GM18861 (cell line): ENCODE results near the gene JARID2.

ENCODE experiments used
- ATAC-seq: cut with Tn5 transposase; IDR thresholded peaks from one replicate; pipeline ENCODE4 v1.9.1; 2021; ENCODE audit not compliant: unreplicated experiment

Gene JARID2

GRCh38 chr6:15500901-15501825, 255.3 kb downstream of the JARID2 start:
- no peak for ATAC-seq

- no peak for ATAC-seq
These were observed 256.1 kb downstream of the JARID2 start for GRCh38 chr6:15501826-15502445.

- ATAC-seq = no peak
These were observed 256.8 kb downstream of the JARID2 start for GRCh38 chr6:15502446-15503345.

- no peak for ATAC-seq
These were observed 257.4 kb downstream of the JARID2 start for GRCh38 chr6:15503346-15503680.

GRCh38 chr6:15504040-15504495, 258.2 kb downstream of the JARID2 start:
- no peak for ATAC-seq

- ATAC-seq = no peak
These were observed 258.9 kb downstream of the JARID2 start for GRCh38 chr6:15504581-15505350.

- no peak for ATAC-seq
These were observed 259.6 kb downstream of the JARID2 start for GRCh38 chr6:15505463-15505918.

- no peak for ATAC-seq
These were observed 260.2 kb downstream of the JARID2 start for GRCh38 chr6:15506066-15506465.

- ATAC-seq = no peak
These were observed 261.4 kb downstream of the JARID2 start for GRCh38 chr6:15507221-15507620.

- ATAC-seq = no peak
These were observed 261.9 kb downstream of the JARID2 start for GRCh38 chr6:15507746-15508145.

- ATAC-seq = no peak
These were observed 262.6 kb downstream of the JARID2 start for GRCh38 chr6:15508441-15508871.

- ATAC-seq = no peak
These were observed 263.1 kb downstream of the JARID2 start for GRCh38 chr6:15508931-15509330.

GRCh38 chr6:15509335-15509933, 263.6 kb downstream of the JARID2 start:
- ATAC-seq = no peak

GRCh38 chr6:15510121-15510520, 264.3 kb downstream of the JARID2 start:
- no peak for ATAC-seq

GRCh38 chr6:15510536-15511247, 264.8 kb downstream of the JARID2 start:
- ATAC-seq = no peak

- ATAC-seq = no peak
These were observed 265.6 kb downstream of the JARID2 start for GRCh38 chr6:15511248-15512125.

GRCh38 chr6:15512126-15512525, 266.3 kb downstream of the JARID2 start:
- ATAC-seq = no peak

- ATAC-seq = no peak
These were observed 266.9 kb downstream of the JARID2 start for GRCh38 chr6:15512721-15513120.
